Left ventricle myocardium inferior (tissue), 1 donor: ENCODE results near the gene SUPT20H. TPM values are rescaled to one million over a fixed set of nuclear protein-coding genes. Genes with fewer than 3 reads are reported as not detected.

Experiments used
- DNase-seq: peaks from one replicate; pipeline ENCODE4 v3.0.0-alpha.2; 2020
- H3K27ac ChIP-seq: fragments of 200-600 bp; replicated peaks from 2 replicates; pipeline ENCODE4 v1.8.0; 2021
- H3K27me3 ChIP-seq: fragments of 200-600 bp; 2 replicates; pipeline ENCODE4 v1.8.0; 2021; ENCODE audit warnings: low read depth
- H3K36me3 ChIP-seq: fragments of 200-600 bp; 2 replicates; pipeline ENCODE4 v1.8.0; 2021
- H3K4me1 ChIP-seq: fragments of 200-600 bp; 2 replicates; pipeline ENCODE4 v1.8.0; 2021
- H3K4me3 ChIP-seq: fragments of 200-600 bp; 2 replicates; pipeline ENCODE4 v1.8.0; 2021; ENCODE audit warnings: mild to moderate bottlenecking, moderate library complexity
- H3K9me3 ChIP-seq: fragments of 200-600 bp; replicated peaks from 2 replicates; pipeline ENCODE4 v1.8.0; 2021
- CTCF ChIP-seq: fragments of 200-600 bp; IDR thresholded peaks from 2 replicates; pipeline ENCODE4 v1.8.0; 2021; ENCODE audit warnings: antibody characterized with exemption, mild to moderate bottlenecking, borderline replicate concordance
- intact Hi-C: fragments of 100-400 bp; cut with micrococcal nuclease; formaldehyde crosslinking; loops from one replicate; pipeline ENCODE4 v1.11.0; 2022
- total RNA-seq: library from RNA; stranded (reverse); fragmentation: NEBNext Ultra II Directional; extraction: Animal tissue kit (Norgen Biotek cat#: 25700); gene quantifications from one replicate; pipeline ENCODE4 v1.2.1, GENCODE V29; 2021
- donor health status: DM: no; HTN: yes; CAD: no; lungs with severe emphysema.

The SUPT20H gene
- total RNA-seq, 1 donor from 2014 or later: 27.5 TPM

- Histone ChIP-seq H3K9me3 (no peaks in the 10 kb centered on the region), H3K36me3 (no peaks in the 10 kb centered on the region), H3K4me3 (no peak overlapping the region), H3K4me1 (no peaks in the 10 kb centered on the region), H3K27ac (no peak overlapping the region), H3K27me3 (peaks cover 5% of the 10 kb centered on the region)
- no peak for DNase-seq
- no peak for TF ChIP-seq CTCF
- intact Hi-C loops: loop anchor here (10.0 kb wide), 1 partner anchor 534 kb away; no protein-coding TSS in a partner anchor
Measured at GRCh38 chr13:37070956-37071355, 11.5 kb upstream of the SUPT20H start.

GRCh38 chr13:37070145-37070695 is 10.7 kb upstream of the SUPT20H start:
- no peaks in the 10 kb centered on the region for H3K9me3 ChIP-seq
- no peak for TF ChIP-seq CTCF
- no peak overlapping the region for H3K4me3 ChIP-seq
- intact Hi-C loops: loop anchor here (10.0 kb wide), 1 partner anchor 535 kb away; no protein-coding TSS in a partner anchor
- no peak for DNase-seq
- no peaks in the 10 kb centered on the region for H3K4me1 ChIP-seq
- H3K27ac ChIP-seq: no peak overlapping the region
- H3K36me3 ChIP-seq: no peaks in the 10 kb centered on the region
- H3K27me3 ChIP-seq: peaks cover 5% of the 10 kb centered on the region

GRCh38 chr13:37069597-37070103 is 10.2 kb upstream of the SUPT20H start:
- no peak overlapping the region for H3K4me3 ChIP-seq
- H3K9me3 ChIP-seq: no peaks in the 10 kb centered on the region
- peaks cover 5% of the 10 kb centered on the region for H3K27me3 ChIP-seq
- H3K4me1 ChIP-seq: no peaks in the 10 kb centered on the region
- no peak for DNase-seq
- H3K36me3 ChIP-seq: no peaks in the 10 kb centered on the region
- no peak overlapping the region for H3K27ac ChIP-seq
- intact Hi-C loops: loop anchor here (10.0 kb wide), 1 partner anchor 535 kb away; no protein-coding TSS in a partner anchor
- no peak for TF ChIP-seq CTCF

GRCh38 chr13:37068962-37069361 is 9.5 kb upstream of the SUPT20H start:
- intact Hi-C loops: no loop called here
- no peaks in the 10 kb centered on the region for H3K36me3 ChIP-seq
- H3K4me3 ChIP-seq: no peak overlapping the region
- DNase-seq: no peak
- peaks cover 5% of the 10 kb centered on the region for H3K27me3 ChIP-seq
- H3K27ac ChIP-seq: no peak overlapping the region
- H3K4me1 ChIP-seq: no peaks in the 10 kb centered on the region
- peak; percentile 17 for TF ChIP-seq CTCF
- H3K9me3 ChIP-seq: no peaks in the 10 kb centered on the region

GRCh38 chr13:37067874-37068273 is 8.4 kb upstream of the SUPT20H start:
- Histone ChIP-seq H3K9me3 (no peaks in the 10 kb centered on the region), H3K36me3 (no peaks in the 10 kb centered on the region), H3K4me3 (no peak overlapping the region), H3K27ac (no peak overlapping the region), H3K4me1 (no peaks in the 10 kb centered on the region), H3K27me3 (peaks cover 5% of the 10 kb centered on the region)
- no peak for TF ChIP-seq CTCF
- DNase-seq: no peak
- intact Hi-C loops: no loop called here
